HG02798 (cell line): Measurements from ENCODE around the gene ZNF341.
"Not testable (repeated sequence)": the region's sequence is repeated elsewhere in the genome, so short reads cannot be mapped to it uniquely, and the experiment has no call there.

Experiments
- ATAC-seq: cut with Tn5 transposase; IDR thresholded peaks from one replicate; pipeline ENCODE4 v1.9.1; 2021; ENCODE audit warnings: mild to moderate bottlenecking; ENCODE audit not compliant: unreplicated experiment, poor library complexity

Gene ZNF341

DNA sequence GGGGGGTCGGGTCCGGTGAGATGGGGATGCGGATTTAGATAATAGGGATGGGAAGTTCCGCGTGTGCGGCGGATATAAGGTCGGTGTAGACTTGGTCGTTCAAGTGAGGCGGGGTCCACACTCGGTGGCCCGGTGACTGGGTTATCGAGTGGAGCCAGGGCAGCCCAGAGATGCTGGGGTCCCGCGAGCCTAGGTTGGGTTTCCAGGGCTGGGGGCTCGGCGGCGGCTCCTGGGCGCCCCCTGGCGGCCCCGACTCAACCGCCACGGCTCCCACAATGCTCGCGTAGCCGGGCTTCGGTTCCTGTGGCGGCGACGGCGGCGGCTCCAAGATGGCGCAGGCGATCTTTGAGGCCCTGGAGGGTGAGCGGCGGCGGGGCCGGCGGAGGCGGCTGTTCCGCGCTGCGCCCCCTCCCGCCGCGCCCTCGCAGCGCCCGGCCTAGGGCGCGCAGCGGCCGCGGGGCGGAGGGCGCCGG lies at the start of gene ZNF341:
Gene ZNF341 (plus strand): TSS at position 304 of the 473 bp plus-strand sequence. CDS start 26 bp downstream, at position 330.
- ATAC-seq = peak; percentile 86

DNA sequence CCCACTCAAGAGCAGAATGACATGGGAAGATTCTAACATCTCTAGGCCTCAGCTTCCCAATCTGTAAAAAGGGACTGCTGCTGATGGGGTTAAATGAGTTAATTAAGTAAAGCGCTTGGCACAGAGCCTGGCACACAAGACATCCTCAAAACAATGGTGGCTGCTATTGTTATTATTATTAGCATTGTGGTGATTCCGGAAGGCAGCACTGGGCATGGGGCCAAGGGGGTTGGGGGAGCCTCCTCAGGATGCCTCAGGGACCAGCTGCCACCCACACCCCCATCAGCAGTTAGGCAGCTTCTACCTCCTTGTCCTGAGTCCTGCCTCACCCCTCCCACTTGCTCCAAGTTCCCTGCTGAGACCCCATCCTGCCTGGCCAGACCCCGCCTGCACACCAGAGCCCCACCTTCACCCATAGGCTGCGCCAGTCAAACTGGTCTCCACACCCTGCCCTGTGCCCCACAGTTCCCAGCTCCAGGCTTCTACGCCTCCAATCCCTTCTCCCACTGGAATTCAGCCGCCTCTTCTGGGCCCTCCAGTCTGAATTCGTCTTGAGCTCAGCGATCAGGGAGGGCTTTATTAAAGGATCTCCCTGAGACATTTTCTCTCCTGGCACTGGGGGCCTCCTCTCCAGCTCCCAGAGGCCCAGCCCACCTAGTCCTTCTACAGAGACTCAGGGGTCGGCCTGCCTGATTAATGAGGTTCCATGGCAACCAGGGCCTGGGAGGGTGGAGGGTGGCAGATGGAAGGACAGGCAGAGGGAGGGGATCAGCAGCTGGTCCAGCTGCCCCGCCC lies 47.1 kb upstream of the ZNF341 start:
- ATAC-seq = no peak

DNA sequence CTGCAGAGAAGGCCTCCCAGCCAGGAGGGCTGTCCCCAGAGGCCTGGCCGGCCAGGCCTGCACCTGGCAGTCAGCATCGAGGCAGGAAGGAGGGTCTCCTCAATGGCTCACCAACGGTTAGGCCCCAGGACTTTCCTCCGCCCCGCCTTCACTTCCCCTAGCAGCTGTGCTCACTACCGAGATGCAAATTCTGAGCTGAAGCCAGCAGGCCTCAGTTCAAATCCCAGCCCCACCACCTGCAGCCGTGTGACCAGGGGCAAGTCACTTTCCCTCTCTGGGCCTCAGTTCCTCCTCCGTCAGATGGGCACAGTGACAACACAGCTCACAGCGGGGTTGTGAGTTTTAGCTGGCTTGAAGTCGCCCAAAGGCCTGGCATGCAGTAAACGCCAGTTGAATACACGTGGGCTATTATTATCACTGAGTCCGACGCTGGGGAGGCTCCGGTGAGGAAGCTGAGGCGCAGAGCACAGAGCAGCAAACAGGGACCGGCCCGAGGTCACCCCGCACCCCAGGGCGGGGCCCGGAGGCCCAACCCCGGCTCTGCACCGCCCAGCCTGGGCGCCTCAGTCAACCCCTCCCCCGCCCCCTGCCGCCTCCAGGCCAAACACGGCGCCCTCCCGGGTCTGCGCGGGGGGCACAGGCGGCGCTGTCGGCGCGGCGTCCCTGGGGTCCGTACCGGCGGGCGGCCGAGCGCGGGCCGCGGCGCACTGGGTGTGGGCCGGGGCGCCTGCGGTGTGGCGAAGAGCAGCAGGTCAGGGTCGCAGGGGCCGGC lies 46.3 kb upstream of the ZNF341 start:
- peak; percentile 32 for ATAC-seq

DNA sequence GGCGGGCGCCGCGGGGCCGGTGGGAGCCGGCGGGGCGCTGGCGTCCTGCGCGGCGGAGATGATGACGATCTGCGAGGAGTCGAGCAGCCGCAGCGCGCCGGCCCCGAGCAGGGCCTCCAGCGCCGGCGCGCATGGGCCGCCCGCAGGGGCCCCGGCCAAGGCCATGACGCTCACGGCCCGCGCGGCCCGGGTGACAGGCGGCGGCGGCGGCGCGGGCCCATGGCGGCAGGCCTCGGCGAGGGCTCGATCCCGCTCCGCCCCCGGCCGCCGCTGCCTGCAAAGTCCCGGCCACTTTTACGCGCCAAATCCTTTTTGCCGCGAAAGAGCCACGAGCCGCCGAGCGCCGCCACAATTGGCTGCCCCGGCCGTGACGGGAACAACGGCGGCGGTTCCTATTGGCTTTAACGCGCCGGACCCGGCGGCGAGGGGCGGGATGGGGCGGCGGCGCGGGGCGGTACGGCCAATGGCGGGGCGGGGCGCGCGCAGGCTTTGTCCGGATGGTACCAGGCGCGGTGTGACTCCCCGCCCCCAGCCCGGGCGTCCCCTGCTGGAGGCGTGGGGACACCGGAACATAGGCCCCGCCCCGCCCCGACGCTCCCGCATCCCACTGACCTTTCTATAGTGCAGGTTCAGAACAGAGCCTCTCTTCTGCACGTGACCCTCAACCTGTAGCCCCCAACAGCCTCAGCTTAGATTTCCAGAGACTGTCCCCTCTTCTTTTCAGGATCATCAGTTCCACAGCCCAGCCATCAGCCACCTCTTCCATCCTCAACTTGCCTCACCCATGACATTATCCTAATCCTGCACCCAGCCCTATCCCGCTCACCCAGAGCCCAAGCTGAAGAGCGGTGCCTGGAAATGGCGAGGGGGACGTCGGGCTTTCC lies 45.5 kb upstream of the ZNF341 start, which contains the start of gene E2F1:
Gene E2F1 (minus strand): TSS at position 286 of the 884 bp plus-strand sequence. CDS start 121 bp downstream, at position 165.
- peak; percentile 89 for ATAC-seq

DNA sequence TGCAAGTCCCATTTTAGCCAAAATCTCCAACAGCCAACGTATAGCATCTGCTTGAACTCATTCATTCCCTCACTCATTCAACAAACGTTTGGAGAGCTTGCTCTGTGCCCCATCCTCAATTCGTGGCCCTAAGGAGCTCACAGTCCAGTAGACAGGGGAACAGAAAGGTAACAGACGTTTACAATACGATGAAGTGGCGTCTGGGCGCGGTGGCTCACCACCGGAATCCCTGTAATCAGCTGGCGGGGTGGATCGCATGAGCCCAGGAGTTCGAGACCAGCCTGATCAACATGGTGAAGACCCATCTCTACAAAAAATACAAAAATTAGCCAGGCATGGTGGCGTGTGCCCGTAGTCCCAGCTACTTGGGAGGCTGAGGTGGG lies 44.8 kb upstream of the ZNF341 start:
- ATAC-seq = no peak

DNA sequence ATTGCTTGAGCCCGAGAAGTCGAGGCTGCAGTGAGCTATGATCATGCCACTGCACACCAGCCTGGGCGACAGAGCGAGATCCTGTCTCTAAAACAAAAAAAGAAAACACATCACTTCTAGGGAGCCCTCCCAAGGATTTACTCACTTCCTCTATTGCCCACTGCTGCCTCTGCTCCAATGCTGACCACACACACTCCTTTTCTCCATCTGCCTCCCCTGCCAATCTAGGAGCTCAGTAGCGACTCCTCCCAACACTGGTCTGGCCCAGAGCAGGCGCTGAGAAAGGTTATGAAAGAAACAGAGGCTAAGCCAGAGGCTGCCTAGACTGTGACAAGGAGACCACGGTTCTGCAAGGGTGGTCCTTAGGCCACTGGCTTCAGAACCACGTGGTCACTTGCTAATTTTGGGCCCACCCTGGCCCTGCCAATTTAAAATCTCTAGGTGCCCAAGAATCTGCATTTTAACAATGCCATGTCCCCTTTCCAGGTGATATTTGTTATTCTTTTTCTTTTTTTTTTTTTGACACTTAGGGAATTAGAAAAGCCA lies 44.4 kb upstream of the ZNF341 start:
- ATAC-seq = no peak

DNA sequence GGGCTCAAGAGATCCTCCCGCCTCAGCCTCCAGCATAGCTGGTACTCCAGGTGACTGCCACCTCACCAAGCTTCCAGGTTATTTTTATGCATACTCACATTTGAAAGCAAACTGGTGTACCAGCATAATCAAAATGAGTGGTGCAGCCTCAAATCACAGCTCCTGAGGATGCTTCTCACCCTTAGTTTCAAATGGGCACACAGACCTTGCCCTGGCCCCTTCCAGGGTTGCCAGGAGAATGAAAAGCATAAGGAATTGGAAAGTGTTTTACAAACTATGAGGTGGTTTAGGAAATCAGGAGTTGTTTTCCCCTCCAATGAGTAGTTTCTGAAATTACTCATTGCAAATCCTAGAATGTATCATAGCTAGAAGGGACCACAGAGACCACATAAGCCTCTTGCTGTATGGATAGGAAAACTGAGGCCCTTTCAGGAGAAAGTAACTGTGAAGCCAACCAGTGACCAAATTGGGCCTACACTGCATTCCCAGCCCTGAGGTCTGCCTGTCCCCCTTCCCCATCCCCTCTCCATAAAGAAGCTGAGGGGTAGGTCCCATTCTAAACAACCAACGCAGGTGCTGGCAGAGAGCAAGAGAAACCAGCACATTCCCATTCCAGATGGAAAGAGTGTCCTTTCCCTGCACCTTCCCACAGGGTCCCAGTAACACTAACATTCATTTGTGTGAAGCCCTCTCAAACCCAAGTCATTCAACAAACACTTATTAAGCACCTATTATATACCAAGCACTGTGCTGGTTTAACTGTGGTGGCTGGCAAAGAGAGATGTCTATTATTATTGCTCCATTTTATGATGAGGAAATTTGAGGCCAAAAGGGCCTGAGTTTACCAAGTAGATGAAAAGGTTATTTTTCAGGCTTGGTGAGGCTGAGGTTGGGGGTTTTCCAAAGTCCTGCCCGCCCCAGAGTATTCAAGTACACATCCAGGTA lies 43.5 kb upstream of the ZNF341 start:
- ATAC-seq = no peak

DNA sequence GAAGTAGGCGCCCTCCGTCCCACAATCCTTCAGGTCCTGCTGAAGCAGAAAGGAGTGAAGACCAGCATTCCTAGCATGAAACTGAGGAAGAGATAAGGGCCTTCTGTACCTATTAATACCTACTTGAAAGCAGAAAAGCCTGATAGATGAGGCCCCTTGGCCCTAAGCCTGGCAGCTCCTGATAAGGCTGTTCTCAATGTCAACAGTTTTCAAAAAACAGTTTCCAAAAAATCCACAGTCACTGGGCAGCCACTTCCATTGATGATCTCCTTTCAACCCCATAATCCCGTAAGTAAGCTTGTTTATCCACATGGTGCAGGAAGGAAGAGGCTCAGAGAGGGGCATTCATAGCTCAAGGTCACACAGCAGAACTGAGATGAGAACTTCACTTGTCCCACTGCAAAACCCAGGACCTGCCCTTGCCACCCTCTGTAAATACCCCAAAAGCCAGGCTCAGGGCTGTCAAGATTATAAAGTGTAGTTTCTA lies 42.8 kb upstream of the ZNF341 start:
- no peak for ATAC-seq

DNA sequence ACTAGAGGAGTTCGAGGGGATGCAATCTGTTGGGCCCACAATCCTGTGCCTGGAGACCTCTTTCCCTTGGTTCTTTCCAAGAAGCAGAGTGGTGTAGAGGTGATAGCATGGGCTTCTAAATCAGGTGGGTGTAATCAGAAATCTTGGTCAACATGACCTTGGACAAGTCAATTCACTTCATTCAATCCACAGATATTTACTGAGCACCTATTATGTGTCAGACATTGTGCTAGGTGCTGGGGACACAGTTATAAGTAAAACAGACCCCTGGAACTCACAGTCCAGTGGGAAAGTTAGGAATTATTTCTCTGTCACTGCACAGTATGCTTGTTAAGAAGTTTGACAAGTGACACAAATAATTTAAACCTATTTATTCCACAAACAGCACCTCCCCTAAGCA lies 42.3 kb upstream of the ZNF341 start:
- ATAC-seq = no peak

DNA sequence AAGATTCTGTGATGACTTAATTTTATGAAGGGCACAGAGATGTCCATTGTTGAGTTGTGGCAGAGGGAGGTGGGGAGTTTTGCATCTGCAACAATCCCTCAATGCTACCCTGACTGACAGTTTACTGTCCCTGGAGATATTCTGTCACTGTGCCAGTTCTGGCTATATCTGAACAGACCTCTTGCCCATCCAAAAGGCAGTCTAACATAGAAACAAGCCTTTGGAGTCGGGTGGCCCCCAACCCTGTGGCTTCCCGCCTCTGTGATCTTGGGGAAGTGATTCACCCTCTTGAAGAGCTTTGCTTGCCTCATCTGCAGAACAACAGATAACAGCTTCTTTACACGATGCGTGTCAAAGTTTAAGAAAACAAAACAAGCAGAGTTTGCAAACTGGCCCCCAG lies 41.8 kb upstream of the ZNF341 start:
- ATAC-seq = no peak

DNA sequence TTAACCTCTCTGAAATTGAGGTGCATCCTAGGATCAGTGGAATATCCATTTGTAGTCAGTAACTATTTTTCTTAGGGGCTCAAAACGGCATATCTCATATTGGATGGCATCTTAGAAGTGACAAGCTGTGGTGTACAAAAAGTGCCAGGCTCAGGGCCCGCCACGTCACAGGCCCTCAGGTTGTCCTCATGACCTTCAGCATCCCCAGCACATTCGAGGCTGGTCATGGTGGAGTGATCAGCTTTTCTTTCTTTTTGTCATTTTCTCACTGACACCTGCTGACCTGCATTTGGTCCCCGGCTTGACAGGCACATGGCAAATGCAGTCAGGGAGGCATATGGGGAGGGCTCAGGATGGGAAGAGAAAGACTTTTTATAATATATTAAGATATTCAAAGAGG lies 38.5 kb upstream of the ZNF341 start:
- ATAC-seq = no peak

DNA sequence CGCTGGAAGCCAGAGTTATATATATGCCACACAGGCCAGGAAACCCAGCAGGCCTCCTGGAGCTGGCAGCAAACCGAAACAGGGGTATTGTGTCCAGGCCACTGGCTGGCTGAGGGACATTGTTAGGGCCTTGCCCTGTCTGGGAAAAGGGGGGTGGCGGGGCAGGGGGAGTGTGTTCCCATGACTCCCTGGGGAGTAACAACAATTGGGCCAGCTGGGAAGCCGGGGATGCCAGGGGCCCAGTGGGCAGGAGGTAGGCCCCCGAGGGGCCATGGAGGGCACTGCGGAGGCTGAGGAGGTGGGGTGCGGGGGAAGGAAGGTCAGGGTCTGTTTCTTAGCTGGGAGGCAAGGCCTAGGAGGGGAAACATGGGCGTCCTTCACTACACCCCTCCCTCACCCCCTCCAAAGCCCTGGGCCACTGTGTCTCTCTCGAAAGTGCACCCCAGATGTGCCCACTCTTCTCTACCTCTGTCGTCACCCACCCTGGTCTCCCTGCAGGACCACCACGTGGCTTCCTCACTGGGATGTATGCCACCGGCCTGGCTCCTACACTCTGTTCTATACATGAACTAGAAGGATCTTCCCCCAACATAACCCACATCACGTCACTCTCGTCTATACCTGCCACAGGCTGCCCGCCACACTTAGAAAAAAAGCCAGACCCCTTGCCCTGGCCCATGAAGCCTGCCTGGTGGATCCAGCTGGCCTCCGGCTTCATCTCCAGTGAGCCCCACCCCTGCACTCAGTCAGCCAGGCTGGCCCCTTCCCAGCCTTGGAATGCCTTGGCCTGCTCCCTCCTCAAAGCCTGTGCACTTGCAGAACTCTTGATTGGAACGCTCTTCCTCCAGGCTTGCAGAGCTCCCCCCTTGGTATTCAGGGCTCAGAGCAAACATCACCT lies 37.8 kb upstream of the ZNF341 start:
- no peak for ATAC-seq

DNA sequence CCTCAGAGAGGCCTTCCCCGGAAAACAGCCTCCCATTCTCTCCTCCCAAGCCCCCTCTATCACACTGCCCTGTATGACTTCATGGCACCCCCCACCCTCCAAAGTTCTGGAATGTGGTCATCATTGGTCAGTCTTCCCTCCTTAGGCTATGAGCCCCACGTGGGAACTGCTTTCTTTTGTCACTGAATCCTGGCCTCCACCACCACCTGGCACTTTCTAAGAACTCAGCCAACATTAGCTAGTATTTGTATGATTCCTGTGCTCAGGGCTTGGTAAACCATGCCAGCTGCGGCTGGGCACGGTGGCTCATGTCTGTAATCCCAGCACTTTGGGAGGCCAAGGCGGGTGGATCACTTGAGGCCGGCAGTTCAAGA lies 37.2 kb upstream of the ZNF341 start:
- no peak for ATAC-seq

DNA sequence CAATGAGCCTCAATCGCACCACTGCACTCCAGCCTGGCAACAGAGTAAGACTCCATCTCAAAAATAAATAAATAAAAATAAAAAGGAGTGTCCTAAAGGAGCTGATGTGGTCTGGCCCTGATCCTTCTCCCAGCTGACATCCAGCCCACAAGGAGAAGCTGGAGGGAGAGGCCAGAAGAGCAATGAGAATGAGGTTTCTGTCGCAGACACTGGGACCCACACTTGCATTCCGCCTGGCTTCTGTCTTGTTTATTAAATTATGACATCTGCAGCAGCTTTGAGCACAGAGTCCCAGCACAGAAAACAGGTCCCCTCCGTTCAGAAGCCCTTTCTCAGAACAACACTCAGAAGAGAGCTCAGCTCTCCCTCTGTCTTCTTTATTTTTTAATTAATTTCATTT lies 35.3 kb upstream of the ZNF341 start:
- ATAC-seq = no peak

DNA sequence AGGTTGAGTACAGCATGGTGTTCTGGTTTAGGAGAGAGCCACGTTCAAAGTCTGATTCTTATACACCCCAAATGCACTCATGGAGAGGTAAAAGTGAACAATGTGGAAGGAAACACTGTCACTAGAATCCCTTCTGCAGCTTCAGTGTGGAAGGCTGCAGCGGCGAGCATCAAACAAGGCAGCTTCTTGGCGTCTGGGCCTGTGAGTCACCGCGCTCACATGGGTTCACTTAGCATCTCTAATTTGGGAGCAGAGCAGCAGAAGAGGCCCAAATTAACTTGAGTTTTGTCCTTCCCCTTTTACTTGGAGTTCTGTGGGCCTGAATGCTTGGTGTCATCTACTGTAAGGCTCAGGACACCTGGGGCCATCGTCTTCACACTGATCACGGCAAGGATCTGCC lies 34.7 kb upstream of the ZNF341 start:
- ATAC-seq = no peak

DNA sequence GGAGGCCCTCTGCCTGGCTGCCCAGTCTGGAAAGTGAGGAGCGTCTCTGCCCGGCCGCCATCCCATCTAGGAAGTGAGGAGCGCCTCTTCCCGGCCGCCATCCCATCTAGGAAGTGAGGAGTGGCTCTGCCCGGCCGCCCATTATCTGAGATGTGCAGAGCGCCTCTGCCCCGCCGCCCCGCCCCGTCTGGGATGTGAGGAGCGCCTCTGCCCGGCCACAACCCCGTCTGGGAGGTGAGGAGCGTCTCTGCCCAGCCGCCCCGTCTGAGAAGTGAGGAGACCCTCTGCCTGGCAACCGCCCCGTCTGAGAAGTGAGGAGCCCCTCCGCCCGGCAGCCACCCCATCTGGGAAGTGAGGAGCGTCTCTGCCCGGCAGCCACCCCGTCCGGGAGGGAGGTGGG lies 32.8 kb upstream of the ZNF341 start:
- not testable (repeated sequence) for ATAC-seq

DNA sequence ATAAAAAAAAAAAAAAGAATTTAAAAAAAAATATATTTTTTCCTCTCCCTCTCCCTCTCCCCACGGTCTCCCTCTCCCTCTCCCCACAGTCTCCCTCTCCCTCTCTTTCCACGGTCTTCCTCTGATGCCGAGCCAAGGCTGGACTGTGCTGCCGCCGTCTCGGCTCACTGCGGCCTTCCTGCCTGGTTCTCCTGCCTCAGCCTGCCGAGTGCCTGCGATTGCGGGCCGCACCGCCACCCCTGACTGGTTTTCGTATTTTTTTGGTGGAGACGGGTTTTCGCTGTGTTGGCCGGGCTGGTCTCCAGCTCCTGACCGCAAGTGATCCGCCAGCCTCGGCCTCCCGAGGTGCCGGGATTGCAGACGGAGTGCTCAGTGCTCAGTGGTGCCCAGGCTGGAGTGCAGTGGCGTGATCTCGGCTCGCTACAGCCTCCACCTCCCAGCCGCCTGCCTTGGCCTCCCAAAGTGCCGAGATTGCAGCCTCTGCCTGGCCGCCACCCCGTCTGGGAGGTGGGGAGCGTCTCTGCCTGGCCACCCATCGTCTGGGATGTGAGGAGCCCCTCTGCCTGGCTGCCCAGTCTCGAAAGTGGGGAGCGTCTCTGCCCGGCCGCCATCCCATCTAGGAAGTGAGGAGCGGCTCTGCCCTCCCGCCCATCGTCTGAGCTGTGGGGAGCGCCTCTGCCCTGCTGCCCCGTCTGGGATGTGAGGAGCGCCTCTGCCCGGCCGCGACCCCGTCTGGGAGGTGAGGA lies 30.9 kb upstream of the ZNF341 start:
- ATAC-seq = not testable (repeated sequence)
